GM18508 (cell line): Measurements from ENCODE around the gene TAB2.

ENCODE experiments used
- ATAC-seq: cut with Tn5 transposase; IDR thresholded peaks from one replicate; pipeline ENCODE4 v1.9.1; 2021; ENCODE audit warnings: moderate number of reproducible peaks; ENCODE audit not compliant: insufficient read depth, unreplicated experiment

Gene TAB2

GRCh38 chr6:149403534-149403933 is 86.0 kb downstream of the TAB2 start:
- ATAC-seq: no peak

DNA sequence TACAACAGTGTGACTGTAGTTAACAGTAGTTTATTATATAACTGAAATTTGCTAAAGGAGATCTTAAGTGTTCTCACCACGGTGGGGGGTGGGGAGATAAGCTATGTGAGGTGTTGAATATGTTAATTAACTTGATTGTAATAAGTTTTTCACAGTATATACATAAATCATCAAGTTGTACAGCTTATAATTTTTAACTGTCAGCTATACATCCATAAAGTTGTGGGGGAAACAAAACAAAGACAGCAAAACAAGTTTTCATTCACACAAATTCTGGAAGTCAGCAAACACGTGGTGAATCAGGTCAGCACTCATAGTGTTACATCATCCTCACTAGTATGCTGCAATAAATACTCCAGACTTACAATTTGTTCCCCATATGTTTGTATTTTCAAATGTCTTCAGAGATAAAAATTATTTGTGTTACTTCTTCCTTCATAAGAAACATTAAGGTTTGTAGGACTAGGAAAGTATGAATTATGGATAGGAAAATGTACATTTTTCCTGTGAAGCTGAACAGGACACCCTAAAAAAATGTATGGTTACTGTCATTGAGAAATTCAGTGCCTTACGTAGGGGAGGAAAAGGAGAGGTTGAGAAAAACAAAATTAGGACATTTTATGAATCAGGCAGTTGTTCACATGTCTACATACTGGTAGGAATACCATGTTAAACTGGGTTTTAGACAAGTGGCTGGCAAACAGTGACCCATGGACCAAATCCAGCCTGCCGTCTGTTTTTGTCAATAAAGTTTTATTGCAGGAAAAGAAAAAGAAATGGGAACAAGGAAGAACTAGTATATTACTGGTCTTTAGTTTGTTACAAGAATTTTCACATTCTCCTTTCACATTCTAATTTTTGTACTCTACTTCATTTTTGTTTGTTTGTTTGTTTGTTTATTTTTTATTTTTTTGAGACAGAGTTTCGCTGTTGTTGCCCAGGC is 88.6 kb downstream of the TAB2 start:
- ATAC-seq: no peak

DNA sequence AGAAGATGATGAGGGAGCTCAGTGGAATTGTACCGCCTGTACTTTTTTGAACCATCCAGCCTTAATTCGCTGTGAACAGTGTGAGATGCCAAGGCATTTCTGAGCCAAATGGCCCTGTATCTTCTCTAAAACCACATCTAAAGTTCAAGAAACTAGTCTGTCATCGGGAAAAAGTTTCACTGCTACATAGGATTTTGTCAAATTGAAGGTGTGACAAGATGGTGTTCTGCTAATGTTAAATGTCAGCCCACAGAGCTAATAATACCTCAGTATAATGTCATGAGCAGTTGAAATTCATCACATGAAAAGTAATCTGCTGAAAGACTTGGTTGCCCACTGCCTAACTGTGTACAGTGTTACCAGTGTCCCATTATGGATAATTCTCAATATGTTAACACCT is 92.1 kb downstream of the TAB2 start:
- no peak for ATAC-seq

DNA sequence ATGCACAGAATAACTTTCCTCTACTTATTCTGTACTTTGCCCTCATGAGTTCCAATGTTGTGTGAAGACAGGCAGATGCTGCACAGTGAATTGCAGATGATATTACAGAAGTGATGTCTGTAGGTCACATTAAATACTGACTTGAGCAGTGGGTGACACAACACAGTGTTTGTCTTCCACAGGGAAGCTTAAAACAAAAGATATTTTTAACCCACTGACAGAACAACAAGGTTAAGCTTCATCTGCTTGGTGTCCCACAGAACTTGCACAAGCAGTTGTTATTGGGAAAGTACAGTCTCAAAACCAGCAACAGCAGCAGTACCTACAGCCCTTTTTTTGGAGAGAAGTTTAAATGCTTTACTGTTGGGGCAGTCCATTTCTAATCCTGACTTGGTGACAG is 93.0 kb downstream of the TAB2 start:
- no peak for ATAC-seq

- no peak for ATAC-seq
Observed at GRCh38 chr6:149414009-149414408, 96.5 kb downstream of the TAB2 start.

- ATAC-seq: no peak
Observed at GRCh38 chr6:149414821-149415220, 97.3 kb downstream of the TAB2 start.

DNA sequence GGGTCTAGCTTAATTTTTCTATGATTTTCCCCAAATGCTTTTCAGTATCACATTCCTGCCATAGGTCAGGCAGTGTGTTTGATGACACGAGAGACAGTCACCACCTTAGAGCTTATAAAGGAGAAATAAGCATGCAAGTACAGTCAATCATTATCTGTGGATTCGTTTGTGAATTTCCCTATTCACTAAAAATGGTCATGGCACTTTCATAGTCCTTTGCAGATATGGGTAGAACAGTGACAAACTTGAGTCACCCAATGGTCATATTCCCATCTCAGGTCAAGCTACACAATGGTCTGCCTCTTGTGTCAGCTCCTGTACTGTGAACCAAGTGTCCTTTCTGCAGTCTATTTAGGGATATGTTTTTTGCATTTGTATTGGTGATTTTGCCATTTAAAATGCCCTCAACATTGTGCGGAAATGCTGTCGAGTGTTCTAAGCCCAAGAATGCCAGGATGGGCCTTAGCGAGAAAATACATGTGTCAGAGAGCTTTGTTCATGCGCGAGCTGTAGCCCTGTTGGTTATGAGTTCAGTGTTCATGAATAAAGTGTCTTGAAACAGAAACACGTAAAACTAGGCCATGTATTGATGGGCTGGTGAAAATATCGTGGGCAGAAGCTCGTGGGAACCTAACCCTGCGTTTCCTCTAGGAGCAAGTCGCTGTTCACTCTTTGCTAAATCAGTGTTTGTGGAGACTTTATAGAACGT is 102.3 kb downstream of the TAB2 start:
- ATAC-seq: no peak

DNA sequence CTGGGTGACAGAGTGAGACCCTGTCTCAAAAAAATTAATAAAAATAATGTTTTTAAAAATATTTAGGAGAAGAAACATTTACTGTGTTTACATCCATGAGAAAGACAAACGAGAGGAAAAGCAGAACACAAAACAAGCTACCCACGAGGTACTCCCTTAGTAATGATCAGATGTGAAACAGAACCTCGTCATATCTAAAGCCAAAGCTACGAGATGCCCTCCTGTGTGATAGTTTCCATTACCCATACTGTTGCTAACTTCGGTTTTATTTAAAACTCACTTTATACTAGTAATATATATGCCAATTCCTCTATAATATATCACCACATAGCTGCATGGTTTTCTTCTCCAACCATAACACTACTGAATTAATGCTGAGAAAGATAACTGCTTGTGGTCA is 103.6 kb downstream of the TAB2 start:
- ATAC-seq: no peak

GRCh38 chr6:149422581-149422980 is 105.1 kb downstream of the TAB2 start:
- no peak for ATAC-seq

GRCh38 chr6:149423964-149424440 is 106.5 kb downstream of the TAB2 start:
- no peak for ATAC-seq

DNA sequence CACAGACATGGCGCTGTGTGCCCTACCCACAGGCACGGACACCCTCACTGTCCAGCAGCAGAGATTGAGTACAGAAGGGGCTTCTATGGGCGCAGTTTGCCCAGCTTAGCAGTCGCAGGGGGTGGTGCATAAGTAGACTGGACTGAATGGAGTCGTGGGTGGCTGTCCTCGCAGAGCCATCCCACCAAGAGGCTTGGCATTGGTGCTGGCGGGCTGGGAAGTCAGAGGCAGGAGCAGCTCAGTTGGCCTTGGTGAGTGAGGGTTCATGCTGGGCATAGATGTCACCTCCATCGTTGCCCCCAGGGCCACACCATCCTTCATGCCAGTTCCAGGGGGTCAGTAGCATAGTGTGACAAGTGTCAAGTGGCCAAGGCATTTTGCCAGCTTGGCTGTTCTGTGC is 107.7 kb downstream of the TAB2 start:
- ATAC-seq: no peak

GRCh38 chr6:149425754-149426153 is 108.2 kb downstream of the TAB2 start:
- no peak for ATAC-seq

- ATAC-seq: no peak
Observed at GRCh38 chr6:149428606-149429005, 111.1 kb downstream of the TAB2 start.

GRCh38 chr6:149429427-149430360 is 112.2 kb downstream of the TAB2 start:
- ATAC-seq: no peak

DNA sequence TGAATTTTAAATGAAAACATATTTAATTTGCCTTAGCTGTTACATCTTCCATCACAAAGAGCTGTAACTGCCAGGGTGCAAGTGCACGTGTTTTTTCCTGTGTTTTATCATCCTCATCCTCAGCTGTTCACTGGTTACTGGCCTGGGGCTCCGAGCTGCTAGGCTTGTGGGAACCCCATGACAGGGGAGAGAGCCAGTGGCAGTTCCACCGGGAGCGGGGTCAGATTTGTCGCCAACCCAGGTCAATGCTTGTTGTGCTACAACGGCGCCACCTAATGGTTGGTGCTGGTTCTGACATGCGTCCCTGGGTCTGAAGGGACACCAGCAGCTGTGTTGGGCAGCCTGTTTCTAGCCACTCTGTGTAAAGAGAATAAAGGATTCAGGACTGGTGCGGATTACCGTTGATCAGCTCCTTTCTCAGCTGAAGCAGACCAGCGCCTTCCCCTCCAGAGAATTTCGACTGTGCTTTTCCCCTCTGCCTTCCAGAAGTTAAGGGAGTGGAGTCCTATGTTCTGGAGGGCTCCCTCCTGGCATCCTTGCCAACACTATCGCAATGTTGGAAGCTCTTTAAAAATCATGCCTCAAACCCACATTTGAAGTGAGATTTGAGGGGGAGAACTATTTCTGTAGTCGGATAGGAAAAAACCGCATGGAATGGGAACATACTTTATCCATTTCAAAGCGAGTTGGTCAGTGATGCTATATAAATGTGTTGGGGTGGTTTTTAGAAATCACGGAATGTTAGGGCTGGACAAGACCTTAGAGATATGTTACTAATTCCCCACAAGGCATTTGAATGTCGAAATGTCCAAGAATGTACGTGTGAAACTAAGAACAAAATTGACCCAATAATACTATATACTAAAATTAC is 114.6 kb downstream of the TAB2 start:
- ATAC-seq: peak; percentile 68

DNA sequence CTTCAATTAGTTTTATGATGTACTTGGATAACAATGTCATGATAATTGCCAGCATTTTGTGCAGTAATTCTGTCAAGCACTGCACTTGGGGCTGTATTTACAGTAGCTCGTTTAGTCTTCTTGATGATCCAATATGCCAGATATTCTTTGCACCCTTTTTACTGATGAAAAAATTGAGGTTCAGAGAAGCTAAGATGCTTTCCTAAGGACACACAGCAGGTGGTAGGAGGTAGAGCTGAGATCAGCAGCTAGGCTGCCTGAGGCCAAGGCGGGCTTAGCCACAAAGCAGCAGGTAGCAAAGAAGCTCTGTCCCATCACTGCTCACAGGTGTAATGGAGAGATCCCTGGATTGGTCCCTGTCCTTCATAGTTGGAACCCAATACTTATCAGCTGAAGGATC is 115.9 kb downstream of the TAB2 start:
- ATAC-seq: no peak

DNA sequence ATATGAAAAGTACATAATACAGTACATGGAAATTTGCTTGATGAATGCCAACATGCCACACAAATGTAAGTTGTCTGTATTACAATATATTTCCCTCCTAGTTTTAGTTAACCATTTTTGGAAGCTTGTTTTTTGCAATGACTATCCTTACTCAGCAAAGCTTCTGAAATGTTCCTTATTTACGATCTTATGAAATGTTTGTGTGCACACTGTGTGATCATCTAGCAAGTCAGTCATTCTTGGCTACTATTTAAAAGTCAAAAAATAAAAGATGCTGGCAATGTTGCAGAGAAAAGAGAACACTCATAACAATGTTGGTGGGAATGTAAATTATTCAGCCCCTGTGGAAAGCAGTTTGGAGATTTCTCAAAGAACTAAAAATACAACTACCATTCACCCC is 116.4 kb downstream of the TAB2 start:
- ATAC-seq: no peak

DNA sequence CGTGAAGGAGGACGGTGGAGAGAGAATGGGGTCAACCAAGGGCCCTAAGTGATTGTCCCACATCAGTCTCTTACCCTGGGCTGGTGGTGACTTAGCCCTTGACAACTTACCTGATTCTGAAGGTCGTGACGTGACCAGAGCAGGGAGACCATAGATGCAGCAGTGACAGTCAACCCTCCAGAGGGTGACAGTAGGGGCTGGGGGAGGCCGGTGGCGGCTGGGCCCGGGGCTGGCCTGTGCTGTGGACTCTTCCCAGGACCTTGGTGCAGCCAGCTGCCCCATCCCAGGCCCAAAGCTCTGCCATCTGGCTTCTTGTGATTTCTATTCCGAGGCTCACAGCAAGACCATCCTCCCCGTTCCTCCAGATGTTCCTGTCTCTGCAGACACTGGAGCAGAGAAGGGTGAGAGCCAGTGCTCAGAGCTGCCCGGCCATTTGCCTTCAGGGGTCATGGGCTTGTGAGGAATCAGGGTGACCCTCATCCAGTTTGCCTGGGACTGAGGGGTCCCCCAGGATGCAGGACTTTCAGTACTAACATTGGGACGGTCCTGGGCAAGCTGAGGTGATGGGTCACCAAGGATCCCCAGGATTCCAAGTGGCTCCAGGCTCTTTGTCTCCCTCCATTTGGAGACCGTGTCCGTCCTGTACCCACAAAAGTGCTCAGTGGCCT is 118.5 kb downstream of the TAB2 start:
- ATAC-seq: no peak

GRCh38 chr6:149436647-149437046 is 119.1 kb downstream of the TAB2 start:
- no peak for ATAC-seq
